Measurements from ENCODE around the gene ADAMTS9. TPM values are rescaled to one million over a fixed set of nuclear protein-coding genes. Genes with fewer than 3 reads are reported as not detected.

Gene ADAMTS9
- total and polyA plus RNA-seq, 10 of the 15 experiments (the other 5 are each of a cell fraction or from before 2014, with no cell fraction given): 0.08 TPM; not detected in 9

DNA sequence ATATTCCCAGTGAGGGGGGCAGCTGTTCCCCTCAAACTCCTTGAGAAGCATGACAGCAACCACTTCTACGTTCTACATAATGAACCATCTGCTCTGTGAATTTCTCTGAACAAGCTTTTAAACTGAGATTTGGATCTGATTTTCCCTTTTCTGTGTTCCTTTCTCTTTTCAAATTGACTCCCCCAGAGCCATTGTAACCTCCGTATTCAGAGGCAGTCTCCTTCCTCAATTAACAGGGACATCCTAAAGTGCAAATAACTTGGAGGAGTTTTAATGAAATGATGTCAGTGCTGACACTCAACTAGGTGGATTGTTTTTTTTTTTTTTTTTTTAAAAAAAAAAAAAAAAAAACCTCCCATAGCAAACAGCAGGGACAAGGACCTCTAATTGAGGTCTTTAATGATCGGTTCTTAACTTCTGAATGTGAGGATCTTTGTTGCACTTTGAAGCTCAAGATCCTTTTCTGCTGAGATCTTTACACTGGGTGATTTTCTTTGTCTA lies 48.8 kb downstream of the ADAMTS9 start:
- SMC1A ChIA-PET (ENCODE audit: uncharacterized antibody, unreplicated experiment): interaction anchor here (0.6 kb wide), 1 partner anchor 57 kb away, joined by 3 read pairs; no protein-coding TSS in a partner anchor
- POLR2A ChIA-PET: no interaction called here
- Histone ChIP-seq H4K20me1 (ENCODE audit: control insufficient read depth, insufficient read depth) (no peaks in the 10 kb centered on the region), H3K9ac (ENCODE audit: control insufficient read depth, insufficient read depth, low read length) (no peak overlapping the region), H3K36me3 (ENCODE audit: control insufficient read depth in 2 of 2, insufficient read depth in 2 of 2, low read length in 1 of 2) (no peaks in the 10 kb centered on the region), H3K27me3 (replicated peaks in 1 of 2; ENCODE audit: control insufficient read depth in 2 of 2, insufficient read depth in 2 of 2, low read length in 1 of 2) (no peaks in the 10 kb centered on the region), H3K4me2 (ENCODE audit: control insufficient read depth, insufficient read depth) (no peak overlapping the region), H3K9me3 (replicated peaks; ENCODE audit: control insufficient read depth, insufficient read depth, low read length) (no peaks in the 10 kb centered on the region), H3K27ac (ENCODE audit: control insufficient read depth, insufficient read depth) (no peak overlapping the region), H3K4me3 (no peak overlapping the region), H3K79me2 (ENCODE audit: control insufficient read depth, insufficient read depth, low read length) (no peaks in the 10 kb centered on the region), H3K4me1 (ENCODE audit: control insufficient read depth, insufficient read depth, low read length) (no peaks in the 10 kb centered on the region), H2AFZ (ENCODE audit: control insufficient read depth, low read depth, low read length) (no peak overlapping the region)
- DNase-seq (ENCODE audit: low read depth, low spot score): no peak
- no TSS peak for BruUV-seq (replicated peaks)
- CTCF ChIA-PET: no interaction called here
- RAD21 ChIA-PET (ENCODE audit: unreplicated experiment): no interaction called here
- TF ChIP-seq ZNF217 (IDR thresholded peaks at IDR 0.05) (no peak), IKZF1 (conservative IDR thresholded peaks at IDR 0.05) (no peak), SP1 (IDR thresholded peaks at IDR 0.05; ENCODE audit: low read depth, low read length) (no peak)
- in situ Hi-C loops (cut with MboI): no loop called here
- ATAC-seq: no peak
- FAIRE-seq: no peak
- WGBS (ENCODE audit: insufficient coverage, insufficient replicate concordance, low lambda C conversion rate, missing lambda C conversion rate): 35% methylated on average over 3 of the region's 3 CpGs
- intact Hi-C loops (cut with micrococcal nuclease; ENCODE audit: unreplicated experiment): no loop called here

DNA sequence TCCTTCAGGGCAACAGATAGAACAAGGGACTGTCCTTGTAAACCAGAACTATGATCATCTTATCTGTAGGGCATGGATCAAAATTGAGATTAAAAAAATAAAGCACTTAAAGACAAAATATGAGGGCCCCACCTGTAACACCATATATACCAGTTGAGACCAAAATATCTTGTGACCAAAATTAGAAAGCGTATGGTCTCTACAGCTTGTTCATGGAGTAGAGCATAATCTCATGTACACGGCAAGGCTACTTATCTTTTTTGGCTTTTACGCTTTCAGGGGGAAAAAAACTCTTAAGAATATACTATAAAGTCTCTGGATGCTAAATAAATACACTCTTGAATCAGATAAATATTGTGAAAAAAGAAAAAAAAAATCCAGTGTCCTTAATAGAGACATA lies 49.3 kb downstream of the ADAMTS9 start:
- H3K79me2 ChIP-seq (ENCODE audit: control insufficient read depth, insufficient read depth, low read length): no peaks in the 10 kb centered on the region
- intact Hi-C loops (cut with micrococcal nuclease; ENCODE audit: unreplicated experiment): no loop called here
- H3K27me3 ChIP-seq (replicated peaks in 1 of 2; ENCODE audit: control insufficient read depth in 2 of 2, insufficient read depth in 2 of 2, low read length in 1 of 2): no peaks in the 10 kb centered on the region
- 26% methylated on average over 3 of the region's 3 CpGs for WGBS (ENCODE audit: insufficient coverage, insufficient replicate concordance, low lambda C conversion rate, missing lambda C conversion rate)
- no peaks in the 10 kb centered on the region for H4K20me1 ChIP-seq (ENCODE audit: control insufficient read depth, insufficient read depth)
- SMC1A ChIA-PET (ENCODE audit: uncharacterized antibody, unreplicated experiment): interaction anchor here (0.6 kb wide), 1 partner anchor 58 kb away, joined by 3 read pairs; no protein-coding TSS in a partner anchor
- DNase-seq (ENCODE audit: low read depth, low spot score) (no peak), FAIRE-seq (no peak), ATAC-seq (no peak)
- no peak overlapping the region for H3K9ac ChIP-seq (ENCODE audit: control insufficient read depth, insufficient read depth, low read length)
- in situ Hi-C loops (cut with MboI): no loop called here
- RAD21 ChIA-PET (ENCODE audit: unreplicated experiment): no interaction called here
- POLR2A ChIA-PET: no interaction called here
- H3K4me3 ChIP-seq: no peak overlapping the region
- H3K4me1 ChIP-seq (ENCODE audit: control insufficient read depth, insufficient read depth, low read length): no peaks in the 10 kb centered on the region
- H3K27ac ChIP-seq (ENCODE audit: control insufficient read depth, insufficient read depth): no peak overlapping the region
- CTCF ChIA-PET: interaction anchor here (1.9 kb wide), 1 partner anchor 9 kb away, joined by 9 read pairs; no protein-coding TSS in a partner anchor
- H3K4me2 ChIP-seq (ENCODE audit: control insufficient read depth, insufficient read depth): no peak overlapping the region
- H3K36me3 ChIP-seq (ENCODE audit: control insufficient read depth in 2 of 2, insufficient read depth in 2 of 2, low read length in 1 of 2): no peaks in the 10 kb centered on the region
- no TSS peak for BruUV-seq (replicated peaks)
- no peak overlapping the region for H2AFZ ChIP-seq (ENCODE audit: control insufficient read depth, low read depth, low read length)
- no peaks in the 10 kb centered on the region for H3K9me3 ChIP-seq (replicated peaks; ENCODE audit: control insufficient read depth, insufficient read depth, low read length)
- TF ChIP-seq, protein P1, sequence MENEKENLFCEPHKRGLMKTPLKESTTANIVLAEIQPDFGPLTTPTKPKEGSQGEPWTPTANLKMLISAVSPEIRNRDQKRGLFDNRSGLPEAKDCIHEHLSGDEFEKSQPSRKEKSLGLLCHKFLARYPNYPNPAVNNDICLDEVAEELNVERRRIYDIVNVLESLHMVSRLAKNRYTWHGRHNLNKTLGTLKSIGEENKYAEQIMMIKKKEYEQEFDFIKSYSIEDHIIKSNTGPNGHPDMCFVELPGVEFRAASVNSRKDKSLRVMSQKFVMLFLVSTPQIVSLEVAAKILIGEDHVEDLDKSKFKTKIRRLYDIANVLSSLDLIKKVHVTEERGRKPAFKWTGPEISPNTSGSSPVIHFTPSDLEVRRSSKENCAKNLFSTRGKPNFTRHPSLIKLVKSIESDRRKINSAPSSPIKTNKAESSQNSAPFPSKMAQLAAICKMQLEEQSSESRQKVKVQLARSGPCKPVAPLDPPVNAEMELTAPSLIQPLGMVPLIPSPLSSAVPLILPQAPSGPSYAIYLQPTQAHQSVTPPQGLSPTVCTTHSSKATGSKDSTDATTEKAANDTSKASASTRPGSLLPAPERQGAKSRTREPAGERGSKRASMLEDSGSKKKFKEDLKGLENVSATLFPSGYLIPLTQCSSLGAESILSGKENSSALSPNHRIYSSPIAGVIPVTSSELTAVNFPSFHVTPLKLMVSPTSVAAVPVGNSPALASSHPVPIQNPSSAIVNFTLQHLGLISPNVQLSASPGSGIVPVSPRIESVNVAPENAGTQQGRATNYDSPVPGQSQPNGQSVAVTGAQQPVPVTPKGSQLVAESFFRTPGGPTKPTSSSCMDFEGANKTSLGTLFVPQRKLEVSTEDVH (IDR thresholded peaks at IDR 0.05; ENCODE audit: low read depth, partially characterized antibody): no peak
- no peak for TF ChIP-seq HCFC1 (IDR thresholded peaks at IDR 0.05; ENCODE audit: low read length)
- TF ChIP-seq, protein P2, sequence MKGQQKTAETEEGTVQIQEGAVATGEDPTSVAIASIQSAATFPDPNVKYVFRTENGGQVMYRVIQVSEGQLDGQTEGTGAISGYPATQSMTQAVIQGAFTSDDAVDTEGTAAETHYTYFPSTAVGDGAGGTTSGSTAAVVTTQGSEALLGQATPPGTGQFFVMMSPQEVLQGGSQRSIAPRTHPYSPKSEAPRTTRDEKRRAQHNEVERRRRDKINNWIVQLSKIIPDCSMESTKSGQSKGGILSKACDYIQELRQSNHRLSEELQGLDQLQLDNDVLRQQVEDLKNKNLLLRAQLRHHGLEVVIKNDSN (IDR thresholded peaks at IDR 0.05; ENCODE audit: borderline replicate concordance, extremely low read length, insufficient read depth, low read depth, low read length): no peak
- TF ChIP-seq WRNIP1 (IDR thresholded peaks at IDR 0.05; ENCODE audit: borderline replicate concordance, low read depth, low read length): no peak
- TF ChIP-seq MTA3 (IDR thresholded peaks at IDR 0.05; ENCODE audit: borderline replicate concordance, low read length): no peak
- no peak for TF ChIP-seq POLR2AphosphoS2 (IDR thresholded peaks at IDR 0.05; ENCODE audit: low read depth, low read length)
- TF ChIP-seq, protein P3, sequence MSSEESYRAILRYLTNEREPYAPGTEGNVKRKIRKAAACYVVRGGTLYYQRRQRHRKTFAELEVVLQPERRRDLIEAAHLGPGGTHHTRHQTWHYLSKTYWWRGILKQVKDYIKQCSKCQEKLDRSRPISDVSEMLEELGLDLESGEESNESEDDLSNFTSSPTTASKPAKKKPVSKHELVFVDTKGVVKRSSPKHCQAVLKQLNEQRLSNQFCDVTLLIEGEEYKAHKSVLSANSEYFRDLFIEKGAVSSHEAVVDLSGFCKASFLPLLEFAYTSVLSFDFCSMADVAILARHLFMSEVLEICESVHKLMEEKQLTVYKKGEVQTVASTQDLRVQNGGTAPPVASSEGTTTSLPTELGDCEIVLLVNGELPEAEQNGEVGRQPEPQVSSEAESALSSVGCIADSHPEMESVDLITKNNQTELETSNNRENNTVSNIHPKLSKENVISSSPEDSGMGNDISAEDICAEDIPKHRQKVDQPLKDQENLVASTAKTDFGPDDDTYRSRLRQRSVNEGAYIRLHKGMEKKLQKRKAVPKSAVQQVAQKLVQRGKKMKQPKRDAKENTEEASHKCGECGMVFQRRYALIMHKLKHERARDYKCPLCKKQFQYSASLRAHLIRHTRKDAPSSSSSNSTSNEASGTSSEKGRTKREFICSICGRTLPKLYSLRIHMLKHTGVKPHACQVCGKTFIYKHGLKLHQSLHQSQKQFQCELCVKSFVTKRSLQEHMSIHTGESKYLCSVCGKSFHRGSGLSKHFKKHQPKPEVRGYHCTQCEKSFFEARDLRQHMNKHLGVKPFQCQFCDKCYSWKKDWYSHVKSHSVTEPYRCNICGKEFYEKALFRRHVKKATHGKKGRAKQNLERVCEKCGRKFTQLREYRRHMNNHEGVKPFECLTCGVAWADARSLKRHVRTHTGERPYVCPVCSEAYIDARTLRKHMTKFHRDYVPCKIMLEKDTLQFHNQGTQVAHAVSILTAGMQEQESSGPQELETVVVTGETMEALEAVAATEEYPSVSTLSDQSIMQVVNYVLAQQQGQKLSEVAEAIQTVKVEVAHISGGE (CRISPR knock-in tag; IDR thresholded peaks at IDR 0.05): no peak
